A673 (cell line): ENCODE data around the gene UCP2. TPM values are rescaled to one million over a fixed set of nuclear protein-coding genes. Genes with fewer than 3 reads are reported as not detected.

ENCODE experiments used
- BruUV-seq: library from RNA; stranded (reverse); fragments of 400-500 nt; replicated peaks from 2 replicates; lab custom pipeline; 2021; lab: Mats Ljungman, UMichigan
- CTCF ChIA-PET: fragments of 300-600 bp; sonication (Branson Sonifier 250); formaldehyde crosslinking; loops from one replicate; lab custom pipeline; 2022; ENCODE audit warnings: antibody characterized with exemption; lab: Charles Lee
- POLR2A ChIA-PET: fragments of 300-600 bp; sonication (Branson Sonifier 250); formaldehyde crosslinking; loops from one replicate; lab custom pipeline; 2022; ENCODE audit warnings: antibody characterized with exemption; ENCODE audit not compliant: low non-redundant PET; lab: Charles Lee
- DNase-seq: peaks from one replicate; pipeline ENCODE4 v3.0.0-alpha.2; 2015; ENCODE audit warnings: low spot score
- H3K27ac ChIP-seq: fragments of 200-600 bp; sonication (generic); 2 replicates; pipeline ENCODE4 v1.5.1; 2016; ENCODE audit warnings: mixed run types, low read depth, mild to moderate bottlenecking, mixed read lengths, antibody characterized with exemption, low read length; ENCODE audit not compliant: poor library complexity, severe bottlenecking
- H3K27me3 ChIP-seq: fragments of 200-600 bp; sonication (generic); replicated peaks from 2 replicates; pipeline ENCODE4 v1.6.1; 2017; ENCODE audit warnings: mixed run types, low read depth, mild to moderate bottlenecking, mixed read lengths, antibody characterized with exemption, low read length; ENCODE audit not compliant: insufficient read depth, poor library complexity
- H3K36me3 ChIP-seq: fragments of 200-600 bp; sonication (generic); 2 replicates; pipeline ENCODE4 v1.6.1; 2016; ENCODE audit warnings: mixed run types, mild to moderate bottlenecking, mixed read lengths, antibody characterized with exemption, low read length; ENCODE audit not compliant: insufficient read depth, poor library complexity, severe bottlenecking
- H3K4me1 ChIP-seq: fragments of 200-600 bp; sonication (generic); 2 replicates; pipeline ENCODE4 v1.6.1; 2017; ENCODE audit warnings: mixed run types, mild to moderate bottlenecking, mixed read lengths, antibody characterized with exemption, low read length; ENCODE audit not compliant: insufficient read depth, poor library complexity, severe bottlenecking
- H3K4me3 ChIP-seq: fragments of 200-600 bp; sonication (generic); 2 replicates; pipeline ENCODE4 v1.5.1; 2016; ENCODE audit warnings: low read depth, mixed run types, mild to moderate bottlenecking, mixed read lengths, low read length; ENCODE audit not compliant: poor library complexity, severe bottlenecking
- H3K9me3 ChIP-seq: fragments of 200-600 bp; sonication (generic); 2 replicates; pipeline ENCODE4 v1.6.1; 2016; ENCODE audit warnings: mixed run types, low read depth, mild to moderate bottlenecking, mixed read lengths, antibody characterized with exemption, low read length; ENCODE audit not compliant: poor library complexity, severe bottlenecking
- CTCF ChIP-seq: fragments of 300-800, 200-600 bp; sonication (generic); conservative IDR thresholded peaks from 2 replicates; pipeline ENCODE4 v1.5.1; 2017; ENCODE audit warnings: low read depth, mild to moderate bottlenecking, antibody characterized with exemption, low read length, moderate library complexity, mixed read lengths
- EZH2 ChIP-seq: fragments of 200-600 bp; sonication (generic); IDR thresholded peaks from 2 replicates; pipeline ENCODE4 v1.6.1; 2017; ENCODE audit warnings: borderline replicate concordance, low read depth, mild to moderate bottlenecking, mixed read lengths, antibody characterized with exemption, low read length; ENCODE audit not compliant: poor library complexity, severe bottlenecking
- intact Hi-C: fragments of 100-400 bp; cut with micrococcal nuclease; formaldehyde crosslinking; loops from one replicate; pipeline ENCODE4 v1.10.0; 2022; ENCODE audit not compliant: unreplicated experiment
- total RNA-seq: library from RNA; stranded (reverse); gene quantifications from 2 replicates; pipeline ENCODE4 v1.2.3, GENCODE V29; 2021

Gene UCP2
- total RNA-seq, 1 experiment from 2014 or later, result 88.5 TPM

DNA sequence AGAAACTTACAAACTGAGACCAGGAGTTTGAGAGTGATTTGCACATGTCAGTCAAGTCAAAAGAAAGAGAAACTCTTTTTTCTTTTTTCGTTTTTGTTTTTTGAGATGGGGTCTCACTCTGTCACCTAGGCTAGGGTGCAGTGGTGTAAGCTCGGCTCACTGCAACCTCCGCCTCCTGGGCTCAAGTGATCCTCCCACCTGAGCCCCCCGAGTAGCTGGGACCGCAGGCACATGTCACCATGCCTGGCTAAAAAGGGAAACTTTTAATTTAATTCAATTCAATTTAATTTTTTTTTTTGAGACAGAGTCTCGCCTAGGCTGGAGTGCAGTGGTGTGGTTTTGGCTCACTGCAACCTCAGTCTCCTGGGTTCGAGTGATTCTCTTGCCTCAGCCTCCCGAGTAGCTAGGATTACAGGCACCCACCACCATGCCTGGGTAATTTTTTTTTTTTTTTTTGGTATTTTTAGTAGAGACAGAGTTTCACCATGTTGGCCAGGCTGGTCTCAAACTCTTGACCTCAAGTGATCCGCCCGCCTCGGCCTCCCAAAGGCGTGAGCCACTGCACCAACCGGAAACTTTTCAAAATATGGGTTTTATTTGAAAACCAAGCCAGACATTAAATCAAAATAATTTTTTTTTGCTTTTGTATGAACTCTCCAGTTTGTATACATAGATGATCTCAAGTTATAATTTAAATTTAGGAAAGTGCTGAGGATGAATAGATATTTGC is 16.4 kb upstream of the UCP2 start:
- BruUV-seq, result no TSS peak
- Histone ChIP-seq H3K27ac (no peak overlapping the region), H3K4me1 (peaks cover 6% of the 10 kb centered on the region), H3K4me3 (no peak overlapping the region), H3K36me3 (no peaks in the 10 kb centered on the region), H3K27me3 (no peaks in the 10 kb centered on the region), H3K9me3 (no peaks in the 10 kb centered on the region)
- CTCF ChIA-PET, result no interaction called here
- POLR2A ChIA-PET, result interaction anchor here (0.6 kb wide), 1 partner anchor 31 kb away, joined by 3 read pairs; no protein-coding TSS in a partner anchor
- DNase-seq, result no peak
- TF ChIP-seq CTCF (no peak), EZH2 (no peak)
- intact Hi-C loops, result no loop called here

GRCh38 chr11:73997120-73997770 is 14.6 kb upstream of the UCP2 start:
- H3K4me1 ChIP-seq, result peaks cover 6% of the 10 kb centered on the region
- no TSS peak for BruUV-seq
- intact Hi-C loops, result no loop called here
- no peak for DNase-seq
- H3K27me3 ChIP-seq, result no peaks in the 10 kb centered on the region
- no peaks in the 10 kb centered on the region for H3K36me3 ChIP-seq
- no peak overlapping the region for H3K27ac ChIP-seq
- ChIA-PET CTCF (no interaction called here), POLR2A (no interaction called here)
- TF ChIP-seq CTCF (no peak), EZH2 (no peak)
- no peak overlapping the region for H3K4me3 ChIP-seq
- H3K9me3 ChIP-seq, result no peaks in the 10 kb centered on the region

- CTCF ChIA-PET, result no interaction called here
- POLR2A ChIA-PET, result no interaction called here
These were observed 13.6 kb upstream of the UCP2 start for GRCh38 chr11:73996161-73996747.

More at GRCh38 chr11:73996161-73996747, 13.6 kb upstream of the UCP2 start:
- TF ChIP-seq EZH2, result no peak
- no peak for TF ChIP-seq CTCF
- H3K4me1 ChIP-seq, result peaks cover 5% of the 10 kb centered on the region
- H3K4me3 ChIP-seq, result no peak overlapping the region
- intact Hi-C loops, result no loop called here
- H3K36me3 ChIP-seq, result no peaks in the 10 kb centered on the region
- no peaks in the 10 kb centered on the region for H3K9me3 ChIP-seq
- no peak for DNase-seq
- no peak overlapping the region for H3K27ac ChIP-seq
- H3K27me3 ChIP-seq, result no peaks in the 10 kb centered on the region
- BruUV-seq, result no TSS peak
